ENCODE measurements around the gene RENBP.

DNA sequence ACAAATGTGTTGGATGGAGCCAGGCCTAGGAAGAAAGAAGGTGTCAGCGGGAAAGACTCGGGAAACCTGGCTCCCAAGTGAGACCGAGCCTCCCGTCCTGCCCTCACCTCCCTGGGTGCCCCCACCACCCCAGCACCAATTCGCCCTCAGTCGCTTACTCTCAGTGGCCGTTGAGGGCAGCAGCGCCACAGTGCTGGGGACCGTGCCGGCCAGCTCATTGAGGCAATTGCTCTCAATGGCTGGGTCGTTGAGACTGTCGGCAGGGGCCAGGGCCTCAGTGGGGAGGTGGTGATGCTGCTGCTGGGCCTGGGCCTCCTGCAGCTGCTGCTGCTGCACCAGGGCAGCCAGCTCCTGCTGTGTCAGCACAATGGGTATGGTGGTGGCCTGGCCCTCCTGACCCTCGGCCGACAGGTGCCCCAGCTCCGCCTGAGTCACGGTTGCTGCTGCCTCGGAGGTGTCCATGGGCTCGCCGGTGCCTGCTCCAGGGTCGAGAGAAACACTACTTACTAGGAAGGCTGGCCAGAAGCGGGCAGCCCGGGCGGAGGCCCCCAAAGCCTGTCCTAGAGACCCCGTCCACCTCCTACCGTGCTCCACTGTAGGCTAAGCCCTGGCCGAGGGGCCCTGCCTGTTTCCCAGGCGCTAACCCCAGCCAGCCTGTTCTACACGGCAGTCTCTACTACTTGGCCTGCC is 7.4 kb upstream of the RENBP start:
- TF ChIP-seq, protein P1, sequence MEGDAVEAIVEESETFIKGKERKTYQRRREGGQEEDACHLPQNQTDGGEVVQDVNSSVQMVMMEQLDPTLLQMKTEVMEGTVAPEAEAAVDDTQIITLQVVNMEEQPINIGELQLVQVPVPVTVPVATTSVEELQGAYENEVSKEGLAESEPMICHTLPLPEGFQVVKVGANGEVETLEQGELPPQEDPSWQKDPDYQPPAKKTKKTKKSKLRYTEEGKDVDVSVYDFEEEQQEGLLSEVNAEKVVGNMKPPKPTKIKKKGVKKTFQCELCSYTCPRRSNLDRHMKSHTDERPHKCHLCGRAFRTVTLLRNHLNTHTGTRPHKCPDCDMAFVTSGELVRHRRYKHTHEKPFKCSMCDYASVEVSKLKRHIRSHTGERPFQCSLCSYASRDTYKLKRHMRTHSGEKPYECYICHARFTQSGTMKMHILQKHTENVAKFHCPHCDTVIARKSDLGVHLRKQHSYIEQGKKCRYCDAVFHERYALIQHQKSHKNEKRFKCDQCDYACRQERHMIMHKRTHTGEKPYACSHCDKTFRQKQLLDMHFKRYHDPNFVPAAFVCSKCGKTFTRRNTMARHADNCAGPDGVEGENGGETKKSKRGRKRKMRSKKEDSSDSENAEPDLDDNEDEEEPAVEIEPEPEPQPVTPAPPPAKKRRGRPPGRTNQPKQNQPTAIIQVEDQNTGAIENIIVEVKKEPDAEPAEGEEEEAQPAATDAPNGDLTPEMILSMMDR (IDR thresholded peaks at IDR 0.05), result no peak
- no peak for TF ChIP-seq POLR2A (IDR thresholded peaks at IDR 0.05)
